ENCODE data around the gene WDR62.

The WDR62 gene

GRCh38 chr19:36079389-36079945, 24.8 kb downstream of the WDR62 start:
- H3K9me3 ChIP-seq (ENCODE audit: control insufficient read depth in 1 of 2, low read length in 2 of 2): no peaks in the 10 kb centered on the region
- H3K27ac ChIP-seq (ENCODE audit: low read depth, low read length): no peak overlapping the region
- no peak overlapping the region for H3K9ac ChIP-seq (ENCODE audit: low read depth in 1 of 2, low read length in 2 of 2)
- H3K27me3 ChIP-seq (ENCODE audit: control insufficient read depth in 1 of 2, insufficient read depth in 2 of 2, low read length in 2 of 2): no peaks in the 10 kb centered on the region
- H3K4me1 ChIP-seq (ENCODE audit: control insufficient read depth in 1 of 2, insufficient read depth in 2 of 2, low read length in 2 of 2): no peaks in the 10 kb centered on the region
- H3K4me3 ChIP-seq (ENCODE audit: low read depth in 1 of 2, low read length in 2 of 2): no peak overlapping the region
- H3K36me3 ChIP-seq (ENCODE audit: control insufficient read depth in 1 of 2, insufficient read depth in 2 of 2, low read length in 2 of 2): peaks cover 0 to 9% of the 10 kb centered on the region in 2 donors

DNA sequence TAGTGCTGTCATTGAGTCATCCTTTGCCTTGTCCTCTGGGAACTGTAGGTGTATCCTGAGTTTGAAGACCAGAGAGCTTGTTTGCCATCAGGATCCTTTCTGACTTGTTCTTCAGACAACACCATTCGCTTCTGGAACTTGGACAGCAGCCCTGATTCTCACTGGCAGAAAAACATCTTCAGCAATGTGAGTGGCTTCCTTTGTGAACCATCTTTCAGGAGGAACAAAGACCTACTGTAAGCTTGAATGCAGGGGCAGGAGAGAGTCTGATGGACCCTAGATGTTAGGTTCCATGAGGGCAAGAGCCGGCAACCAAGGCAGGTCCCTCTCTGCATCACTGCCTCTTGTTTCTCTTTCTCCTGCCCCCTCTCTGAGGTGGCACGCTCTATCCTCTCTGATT, 26.7 kb downstream of the WDR62 start:
- peaks cover 0 to 13% of the 10 kb centered on the region in 2 donors for H3K36me3 ChIP-seq (ENCODE audit: control insufficient read depth in 1 of 2, insufficient read depth in 2 of 2, low read length in 2 of 2)
- H3K4me3 ChIP-seq (ENCODE audit: low read depth in 1 of 2, low read length in 2 of 2): no peak overlapping the region
- H3K27ac ChIP-seq (ENCODE audit: low read depth, low read length): no peak overlapping the region
- H3K4me1 ChIP-seq (ENCODE audit: control insufficient read depth in 1 of 2, insufficient read depth in 2 of 2, low read length in 2 of 2): no peaks in the 10 kb centered on the region
- no peak overlapping the region for H3K9ac ChIP-seq (ENCODE audit: low read depth in 1 of 2, low read length in 2 of 2)
- H3K27me3 ChIP-seq (ENCODE audit: control insufficient read depth in 1 of 2, insufficient read depth in 2 of 2, low read length in 2 of 2): no peaks in the 10 kb centered on the region
- no peaks in the 10 kb centered on the region for H3K9me3 ChIP-seq (ENCODE audit: control insufficient read depth in 1 of 2, low read length in 2 of 2)

- no peaks in the 10 kb centered on the region for H3K4me1 ChIP-seq (ENCODE audit: control insufficient read depth in 1 of 2, insufficient read depth in 2 of 2, low read length in 2 of 2)
- no peak overlapping the region for H3K27ac ChIP-seq (ENCODE audit: low read depth, low read length)
- no peaks in the 10 kb centered on the region for H3K9me3 ChIP-seq (ENCODE audit: control insufficient read depth in 1 of 2, low read length in 2 of 2)
- H3K9ac ChIP-seq (ENCODE audit: low read depth in 1 of 2, low read length in 2 of 2): no peak overlapping the region
- no peak overlapping the region for H3K4me3 ChIP-seq (ENCODE audit: low read depth in 1 of 2, low read length in 2 of 2)
- no peaks in the 10 kb centered on the region for H3K27me3 ChIP-seq (ENCODE audit: control insufficient read depth in 1 of 2, insufficient read depth in 2 of 2, low read length in 2 of 2)
- peaks cover 0 to 13% of the 10 kb centered on the region in 2 donors for H3K36me3 ChIP-seq (ENCODE audit: control insufficient read depth in 1 of 2, insufficient read depth in 2 of 2, low read length in 2 of 2)
These were observed 27.2 kb downstream of the WDR62 start for GRCh38 chr19:36081894-36082293.

DNA sequence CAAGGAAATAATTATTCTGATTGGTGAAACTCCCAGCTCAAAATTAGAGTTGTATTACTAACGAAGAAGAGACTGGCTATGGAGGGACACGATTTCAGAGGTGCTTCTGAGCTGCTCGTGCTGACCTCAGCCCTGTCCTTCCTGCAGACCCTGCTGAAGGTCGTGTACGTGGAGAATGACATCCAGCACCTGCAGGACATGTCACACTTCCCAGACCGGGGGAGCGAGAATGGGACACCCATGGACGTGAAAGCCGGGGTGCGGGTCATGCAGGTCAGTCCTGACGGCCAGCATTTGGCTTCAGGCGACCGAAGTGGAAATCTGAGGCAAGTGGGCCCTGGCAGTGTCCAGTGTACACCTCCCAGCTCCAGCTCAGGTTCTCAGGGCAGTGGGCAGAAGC, 28.2 kb downstream of the WDR62 start:
- H3K9me3 ChIP-seq (ENCODE audit: control insufficient read depth in 1 of 2, low read length in 2 of 2): no peaks in the 10 kb centered on the region
- H3K4me1 ChIP-seq (ENCODE audit: control insufficient read depth in 1 of 2, insufficient read depth in 2 of 2, low read length in 2 of 2): no peaks in the 10 kb centered on the region
- H3K9ac ChIP-seq (ENCODE audit: low read depth in 1 of 2, low read length in 2 of 2): no peak overlapping the region
- peaks cover 0 to 13% of the 10 kb centered on the region in 2 donors for H3K36me3 ChIP-seq (ENCODE audit: control insufficient read depth in 1 of 2, insufficient read depth in 2 of 2, low read length in 2 of 2)
- no peak overlapping the region for H3K4me3 ChIP-seq (ENCODE audit: low read depth in 1 of 2, low read length in 2 of 2)
- H3K27me3 ChIP-seq (ENCODE audit: control insufficient read depth in 1 of 2, insufficient read depth in 2 of 2, low read length in 2 of 2): no peaks in the 10 kb centered on the region
- no peak overlapping the region for H3K27ac ChIP-seq (ENCODE audit: low read depth, low read length)

- Histone ChIP-seq H3K4me3 (ENCODE audit: low read depth in 1 of 2, low read length in 2 of 2) (no peak overlapping the region), H3K27ac (ENCODE audit: low read depth, low read length) (no peak overlapping the region), H3K9ac (ENCODE audit: low read depth in 1 of 2, low read length in 2 of 2) (no peak overlapping the region), H3K27me3 (ENCODE audit: control insufficient read depth in 1 of 2, insufficient read depth in 2 of 2, low read length in 2 of 2) (no peaks in the 10 kb centered on the region), H3K4me1 (ENCODE audit: control insufficient read depth in 1 of 2, insufficient read depth in 2 of 2, low read length in 2 of 2) (no peaks in the 10 kb centered on the region), H3K36me3 (ENCODE audit: control insufficient read depth in 1 of 2, insufficient read depth in 2 of 2, low read length in 2 of 2) (peaks cover 2 to 21% of the 10 kb centered on the region in 2 donors), H3K9me3 (ENCODE audit: control insufficient read depth in 1 of 2, low read length in 2 of 2) (no peaks in the 10 kb centered on the region)
These were observed 29.7 kb downstream of the WDR62 start for GRCh38 chr19:36084231-36085009.

DNA sequence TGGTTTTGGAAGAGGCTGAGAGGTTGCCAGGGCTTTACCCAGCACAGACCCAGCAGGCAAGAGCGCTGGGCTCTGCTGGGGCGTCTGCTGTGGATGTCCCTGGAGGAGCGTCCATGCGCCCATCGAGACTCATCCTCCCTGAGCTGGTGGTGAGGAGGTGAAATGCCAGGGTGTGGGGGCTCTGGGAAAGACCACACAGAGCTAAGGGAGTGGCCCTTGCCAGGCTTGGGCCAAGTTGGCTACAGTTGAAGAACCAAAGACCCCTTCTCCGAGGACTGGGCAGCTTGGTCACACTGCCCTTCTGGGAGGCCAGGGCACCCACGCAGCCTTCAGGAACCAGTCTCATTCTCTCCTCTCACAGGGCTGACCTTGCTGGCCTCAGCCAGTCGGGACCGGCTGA, 31.6 kb downstream of the WDR62 start:
- no peak overlapping the region for H3K9ac ChIP-seq (ENCODE audit: low read depth in 1 of 2, low read length in 2 of 2)
- no peaks in the 10 kb centered on the region for H3K27me3 ChIP-seq (ENCODE audit: control insufficient read depth in 1 of 2, insufficient read depth in 2 of 2, low read length in 2 of 2)
- peaks cover 2 to 26% of the 10 kb centered on the region in 2 donors for H3K36me3 ChIP-seq (ENCODE audit: control insufficient read depth in 1 of 2, insufficient read depth in 2 of 2, low read length in 2 of 2)
- H3K9me3 ChIP-seq (ENCODE audit: control insufficient read depth in 1 of 2, low read length in 2 of 2): no peaks in the 10 kb centered on the region
- no peaks in the 10 kb centered on the region for H3K4me1 ChIP-seq (ENCODE audit: control insufficient read depth in 1 of 2, insufficient read depth in 2 of 2, low read length in 2 of 2)
- H3K27ac ChIP-seq (ENCODE audit: low read depth, low read length): no peak overlapping the region
- H3K4me3 ChIP-seq (ENCODE audit: low read depth in 1 of 2, low read length in 2 of 2): no peak overlapping the region

DNA sequence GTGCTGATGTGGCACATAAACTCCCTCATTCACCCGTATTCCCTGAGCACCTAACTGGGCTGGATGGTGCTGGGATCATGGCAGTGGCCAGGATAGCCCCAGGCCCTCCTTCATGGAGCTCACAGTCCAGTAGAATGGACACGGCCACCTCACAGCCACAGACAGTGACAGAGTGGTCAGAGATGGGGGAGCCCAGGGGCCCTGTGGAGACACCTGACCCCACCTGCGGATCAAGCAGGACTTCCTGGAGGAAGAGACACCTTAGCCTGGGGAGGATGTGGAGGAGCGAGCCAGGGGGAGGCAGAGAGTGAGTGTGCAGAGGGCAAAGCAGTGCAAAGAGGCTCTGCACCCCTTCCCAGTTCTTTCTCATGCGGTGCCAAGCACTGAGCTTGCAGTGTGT, 35.1 kb downstream of the WDR62 start:
- H3K9ac ChIP-seq (ENCODE audit: low read depth in 1 of 2, low read length in 2 of 2): no peak overlapping the region
- H3K27ac ChIP-seq (ENCODE audit: low read depth, low read length): no peak overlapping the region
- H3K4me1 ChIP-seq (ENCODE audit: control insufficient read depth in 1 of 2, insufficient read depth in 2 of 2, low read length in 2 of 2): no peaks in the 10 kb centered on the region
- H3K36me3 ChIP-seq (ENCODE audit: control insufficient read depth in 1 of 2, insufficient read depth in 2 of 2, low read length in 2 of 2): peaks cover 2 to 18% of the 10 kb centered on the region in 2 donors
- no peaks in the 10 kb centered on the region for H3K9me3 ChIP-seq (ENCODE audit: control insufficient read depth in 1 of 2, low read length in 2 of 2)
- no peak overlapping the region for H3K4me3 ChIP-seq (ENCODE audit: low read depth in 1 of 2, low read length in 2 of 2)
- no peaks in the 10 kb centered on the region for H3K27me3 ChIP-seq (ENCODE audit: control insufficient read depth in 1 of 2, insufficient read depth in 2 of 2, low read length in 2 of 2)

DNA sequence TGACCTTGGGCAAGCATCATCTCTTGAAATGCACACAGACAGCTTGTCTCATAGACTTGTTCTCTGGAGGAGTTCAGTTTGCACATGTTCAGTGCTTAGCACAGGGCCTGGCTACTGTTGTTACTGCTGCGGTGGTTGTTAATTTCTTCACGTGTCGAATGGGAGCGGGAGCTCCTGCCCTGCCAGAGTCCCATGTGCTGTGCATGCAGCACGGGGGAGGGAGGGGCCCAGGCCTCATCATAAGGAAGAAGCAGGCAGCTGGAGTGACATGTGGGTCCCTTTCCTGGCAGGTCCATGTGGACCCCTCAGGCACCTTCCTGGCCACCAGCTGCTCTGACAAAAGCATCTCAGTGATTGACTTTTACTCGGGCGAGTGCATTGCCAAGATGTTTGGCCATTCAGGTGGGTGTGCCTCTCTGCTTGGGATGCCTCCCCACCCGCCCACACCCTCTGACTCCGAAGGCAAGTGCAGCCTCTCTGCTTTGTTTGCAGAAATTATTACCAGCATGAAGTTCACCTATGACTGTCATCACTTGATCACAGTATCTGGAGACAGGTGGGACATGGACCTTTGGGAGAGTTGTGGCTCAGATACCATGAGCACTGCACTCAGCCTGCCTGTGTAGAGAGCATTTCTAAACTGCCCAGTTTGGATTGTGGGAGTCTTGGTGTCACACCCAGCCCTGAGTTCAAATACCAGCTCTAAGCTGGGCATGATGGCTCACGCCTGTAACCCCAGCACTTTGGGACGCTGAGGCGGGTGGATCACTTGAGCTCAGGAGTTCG, 36.4 kb downstream of the WDR62 start:
- H3K36me3 ChIP-seq (ENCODE audit: control insufficient read depth in 1 of 2, insufficient read depth in 2 of 2, low read length in 2 of 2): peaks cover 2 to 18% of the 10 kb centered on the region in 2 donors
- H3K9me3 ChIP-seq (ENCODE audit: control insufficient read depth in 1 of 2, low read length in 2 of 2): no peaks in the 10 kb centered on the region
- no peaks in the 10 kb centered on the region for H3K27me3 ChIP-seq (ENCODE audit: control insufficient read depth in 1 of 2, insufficient read depth in 2 of 2, low read length in 2 of 2)
- no peaks in the 10 kb centered on the region for H3K4me1 ChIP-seq (ENCODE audit: control insufficient read depth in 1 of 2, insufficient read depth in 2 of 2, low read length in 2 of 2)
- H3K9ac ChIP-seq (ENCODE audit: low read depth in 1 of 2, low read length in 2 of 2): no peak overlapping the region
- H3K27ac ChIP-seq (ENCODE audit: low read depth, low read length): no peak overlapping the region
- H3K4me3 ChIP-seq (ENCODE audit: low read depth in 1 of 2, low read length in 2 of 2): no peak overlapping the region

DNA sequence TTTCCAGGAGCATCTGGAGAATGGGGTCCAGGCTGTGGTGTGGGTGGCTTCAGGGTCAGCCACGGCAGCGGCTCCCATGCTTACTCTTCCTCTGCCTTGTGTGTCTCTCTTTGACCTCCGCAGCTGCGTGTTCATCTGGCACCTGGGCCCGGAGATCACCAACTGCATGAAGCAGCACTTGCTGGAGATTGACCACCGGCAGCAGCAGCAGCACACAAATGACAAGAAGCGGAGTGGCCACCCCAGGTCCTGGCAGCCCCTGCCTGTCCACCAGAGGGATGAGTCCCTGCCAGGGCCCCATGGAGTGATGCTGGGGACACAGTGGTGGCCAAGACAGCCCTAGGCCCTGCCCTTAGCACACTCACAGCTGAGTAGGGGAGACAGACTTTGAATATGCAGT, 37.9 kb downstream of the WDR62 start:
- peaks cover 2 to 18% of the 10 kb centered on the region in 2 donors for H3K36me3 ChIP-seq (ENCODE audit: control insufficient read depth in 1 of 2, insufficient read depth in 2 of 2, low read length in 2 of 2)
- no peaks in the 10 kb centered on the region for H3K9me3 ChIP-seq (ENCODE audit: control insufficient read depth in 1 of 2, low read length in 2 of 2)
- H3K4me1 ChIP-seq (ENCODE audit: control insufficient read depth in 1 of 2, insufficient read depth in 2 of 2, low read length in 2 of 2): no peaks in the 10 kb centered on the region
- H3K4me3 ChIP-seq (ENCODE audit: low read depth in 1 of 2, low read length in 2 of 2): no peak overlapping the region
- no peak overlapping the region for H3K27ac ChIP-seq (ENCODE audit: low read depth, low read length)
- no peak overlapping the region for H3K9ac ChIP-seq (ENCODE audit: low read depth in 1 of 2, low read length in 2 of 2)
- H3K27me3 ChIP-seq (ENCODE audit: control insufficient read depth in 1 of 2, insufficient read depth in 2 of 2, low read length in 2 of 2): no peaks in the 10 kb centered on the region

GRCh38 chr19:36093146-36093662, 38.5 kb downstream of the WDR62 start:
- no peaks in the 10 kb centered on the region for H3K9me3 ChIP-seq (ENCODE audit: control insufficient read depth in 1 of 2, low read length in 2 of 2)
- H3K36me3 ChIP-seq (ENCODE audit: control insufficient read depth in 1 of 2, insufficient read depth in 2 of 2, low read length in 2 of 2): peaks cover 2 to 16% of the 10 kb centered on the region in 2 donors
- H3K4me3 ChIP-seq (ENCODE audit: low read depth in 1 of 2, low read length in 2 of 2): no peak overlapping the region
- no peak overlapping the region for H3K27ac ChIP-seq (ENCODE audit: low read depth, low read length)
- H3K4me1 ChIP-seq (ENCODE audit: control insufficient read depth in 1 of 2, insufficient read depth in 2 of 2, low read length in 2 of 2): no peaks in the 10 kb centered on the region
- H3K27me3 ChIP-seq (ENCODE audit: control insufficient read depth in 1 of 2, insufficient read depth in 2 of 2, low read length in 2 of 2): no peaks in the 10 kb centered on the region
- no peak overlapping the region for H3K9ac ChIP-seq (ENCODE audit: low read depth in 1 of 2, low read length in 2 of 2)
